ENCODE results near the gene PTPRM.

PTPRM gene

DNA sequence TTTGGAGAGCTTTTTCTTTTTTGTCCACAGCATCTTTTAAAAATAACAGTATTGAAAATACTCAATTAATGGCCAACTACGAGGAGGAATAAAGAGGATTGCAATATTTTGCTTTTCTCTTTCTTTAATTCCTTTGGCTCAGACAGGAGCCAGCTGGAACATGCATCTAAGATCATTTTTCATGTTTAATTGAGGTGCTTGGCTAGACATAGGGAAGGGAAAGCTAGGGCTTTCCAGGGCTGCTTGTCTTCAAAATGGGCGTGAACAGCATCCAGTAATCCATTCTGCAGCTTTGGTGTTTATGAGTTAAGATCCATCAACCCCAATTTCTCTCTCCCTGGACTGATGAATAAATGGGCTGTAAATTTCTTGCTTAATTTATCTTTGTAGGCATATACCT, 323.0 kb downstream of the PTPRM start:
- Histone ChIP-seq H3K9ac (ENCODE audit: low read depth, low read length) (no peak overlapping the region), H4K20me1 (ENCODE audit: insufficient read depth, low read length) (no peaks in the 10 kb centered on the region), H3K4me2 (ENCODE audit: insufficient read depth, low read length) (no peak overlapping the region), H3K79me2 (ENCODE audit: insufficient read depth, low read length) (no peaks in the 10 kb centered on the region), H3K36me3 (ENCODE audit: insufficient read depth, low read length) (no peaks in the 10 kb centered on the region), H3K4me1 (ENCODE audit: insufficient read depth, low read length) (no peaks in the 10 kb centered on the region), H3K9me3 (ENCODE audit: insufficient read depth, low read length, severe bottlenecking) (no peaks in the 10 kb centered on the region), H3K4me3 (ENCODE audit: low read depth in 1 of 2, low read length in 2 of 2) (no peak overlapping the region), H3K27me3 (ENCODE audit: insufficient read depth, low read length, poor library complexity) (no peaks in the 10 kb centered on the region), H2AFZ (ENCODE audit: low read depth, low read length) (no peak overlapping the region), H3K27ac (ENCODE audit: low read length) (no peak overlapping the region)
- no peak for DNase-seq
- no peak for ATAC-seq (ENCODE audit: insufficient read depth, low read depth)
- no peak for TF ChIP-seq EZH2 (IDR thresholded peaks at IDR 0.05; ENCODE audit: borderline replicate concordance, low read depth, low read length, severe bottlenecking)
- TF ChIP-seq, protein P1, sequence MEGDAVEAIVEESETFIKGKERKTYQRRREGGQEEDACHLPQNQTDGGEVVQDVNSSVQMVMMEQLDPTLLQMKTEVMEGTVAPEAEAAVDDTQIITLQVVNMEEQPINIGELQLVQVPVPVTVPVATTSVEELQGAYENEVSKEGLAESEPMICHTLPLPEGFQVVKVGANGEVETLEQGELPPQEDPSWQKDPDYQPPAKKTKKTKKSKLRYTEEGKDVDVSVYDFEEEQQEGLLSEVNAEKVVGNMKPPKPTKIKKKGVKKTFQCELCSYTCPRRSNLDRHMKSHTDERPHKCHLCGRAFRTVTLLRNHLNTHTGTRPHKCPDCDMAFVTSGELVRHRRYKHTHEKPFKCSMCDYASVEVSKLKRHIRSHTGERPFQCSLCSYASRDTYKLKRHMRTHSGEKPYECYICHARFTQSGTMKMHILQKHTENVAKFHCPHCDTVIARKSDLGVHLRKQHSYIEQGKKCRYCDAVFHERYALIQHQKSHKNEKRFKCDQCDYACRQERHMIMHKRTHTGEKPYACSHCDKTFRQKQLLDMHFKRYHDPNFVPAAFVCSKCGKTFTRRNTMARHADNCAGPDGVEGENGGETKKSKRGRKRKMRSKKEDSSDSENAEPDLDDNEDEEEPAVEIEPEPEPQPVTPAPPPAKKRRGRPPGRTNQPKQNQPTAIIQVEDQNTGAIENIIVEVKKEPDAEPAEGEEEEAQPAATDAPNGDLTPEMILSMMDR (IDR thresholded peaks at IDR 0.05; ENCODE audit: borderline replicate concordance, extremely low read depth, low read length, poor library complexity, severe bottlenecking): no peak

DNA sequence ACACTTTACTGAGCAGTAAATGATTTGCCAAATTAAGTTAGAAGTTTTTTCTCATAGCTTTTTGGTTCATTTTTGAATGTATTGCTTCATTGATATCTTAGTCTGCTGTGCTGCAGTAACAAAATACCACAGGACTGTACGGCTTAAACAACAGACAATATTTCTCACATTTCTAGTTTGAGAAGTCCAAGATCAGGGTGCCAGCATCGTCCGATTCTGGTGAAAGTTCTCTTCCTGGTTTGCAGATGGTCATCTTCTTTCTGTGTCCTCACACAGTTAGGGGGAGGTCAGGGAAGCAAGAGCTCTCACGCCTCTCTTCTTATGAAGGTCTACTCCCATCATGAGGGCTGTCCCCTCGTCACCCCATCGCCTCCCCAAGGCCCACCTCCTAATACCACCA, 325.4 kb downstream of the PTPRM start:
- Histone ChIP-seq H3K36me3 (ENCODE audit: insufficient read depth, low read length) (no peaks in the 10 kb centered on the region), H3K4me1 (ENCODE audit: insufficient read depth, low read length) (no peaks in the 10 kb centered on the region), H3K79me2 (ENCODE audit: insufficient read depth, low read length) (no peaks in the 10 kb centered on the region)

DNA sequence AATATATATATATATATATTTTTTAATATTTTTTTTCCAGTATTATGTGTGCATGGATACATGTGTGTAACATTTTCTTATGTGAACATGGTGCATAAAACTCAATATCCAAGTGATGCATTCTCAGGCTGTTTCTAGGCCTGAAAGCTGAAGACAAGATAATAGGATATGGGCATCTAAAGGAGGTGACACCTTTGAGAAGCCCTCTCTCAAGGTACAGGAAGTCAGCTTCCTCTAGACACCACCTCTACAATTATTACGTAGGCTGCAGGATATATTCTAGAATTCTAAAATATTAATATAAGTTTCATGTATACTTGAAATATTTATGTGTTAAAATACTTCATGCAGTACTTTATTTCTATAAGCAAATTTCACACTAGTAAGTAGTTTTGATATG, 327.5 kb downstream of the PTPRM start:
- H3K27ac ChIP-seq (ENCODE audit: low read length): no peak overlapping the region
- no peaks in the 10 kb centered on the region for H3K27me3 ChIP-seq (ENCODE audit: insufficient read depth, low read length, poor library complexity)
- H3K4me1 ChIP-seq (ENCODE audit: insufficient read depth, low read length): no peaks in the 10 kb centered on the region
- no peak for ATAC-seq (ENCODE audit: insufficient read depth, low read depth)
- no peak overlapping the region for H3K9ac ChIP-seq (ENCODE audit: low read depth, low read length)
- no peak overlapping the region for H3K4me2 ChIP-seq (ENCODE audit: insufficient read depth, low read length)
- H2AFZ ChIP-seq (ENCODE audit: low read depth, low read length): no peak overlapping the region
- H3K4me3 ChIP-seq (ENCODE audit: low read depth in 1 of 2, low read length in 2 of 2): no peak overlapping the region
- no peaks in the 10 kb centered on the region for H4K20me1 ChIP-seq (ENCODE audit: insufficient read depth, low read length)
- TF ChIP-seq, protein P1 (IDR thresholded peaks at IDR 0.05; ENCODE audit: borderline replicate concordance, extremely low read depth, low read length, poor library complexity, severe bottlenecking): no peak
- no peak for TF ChIP-seq EZH2 (IDR thresholded peaks at IDR 0.05; ENCODE audit: borderline replicate concordance, low read depth, low read length, severe bottlenecking)
- H3K36me3 ChIP-seq (ENCODE audit: insufficient read depth, low read length): no peaks in the 10 kb centered on the region
- no peaks in the 10 kb centered on the region for H3K9me3 ChIP-seq (ENCODE audit: insufficient read depth, low read length, severe bottlenecking)
- no peaks in the 10 kb centered on the region for H3K79me2 ChIP-seq (ENCODE audit: insufficient read depth, low read length)
- no peak for DNase-seq

More for the DNA sequence above, 325.4 kb downstream of the PTPRM start:
- no peak overlapping the region for H3K4me3 ChIP-seq (ENCODE audit: low read depth in 1 of 2, low read length in 2 of 2)
- H3K4me2 ChIP-seq (ENCODE audit: insufficient read depth, low read length): no peak overlapping the region
- no peaks in the 10 kb centered on the region for H3K27me3 ChIP-seq (ENCODE audit: insufficient read depth, low read length, poor library complexity)
- no peak for TF ChIP-seq EZH2 (IDR thresholded peaks at IDR 0.05; ENCODE audit: borderline replicate concordance, low read depth, low read length, severe bottlenecking)
- TF ChIP-seq, protein P1 (IDR thresholded peaks at IDR 0.05; ENCODE audit: borderline replicate concordance, extremely low read depth, low read length, poor library complexity, severe bottlenecking): no peak
- no peaks in the 10 kb centered on the region for H3K9me3 ChIP-seq (ENCODE audit: insufficient read depth, low read length, severe bottlenecking)
- ATAC-seq (ENCODE audit: insufficient read depth, low read depth) (no peak), DNase-seq (no peak)
- no peak overlapping the region for H3K27ac ChIP-seq (ENCODE audit: low read length)
- H4K20me1 ChIP-seq (ENCODE audit: insufficient read depth, low read length): no peaks in the 10 kb centered on the region
- H2AFZ ChIP-seq (ENCODE audit: low read depth, low read length): no peak overlapping the region
- no peak overlapping the region for H3K9ac ChIP-seq (ENCODE audit: low read depth, low read length)

DNA sequence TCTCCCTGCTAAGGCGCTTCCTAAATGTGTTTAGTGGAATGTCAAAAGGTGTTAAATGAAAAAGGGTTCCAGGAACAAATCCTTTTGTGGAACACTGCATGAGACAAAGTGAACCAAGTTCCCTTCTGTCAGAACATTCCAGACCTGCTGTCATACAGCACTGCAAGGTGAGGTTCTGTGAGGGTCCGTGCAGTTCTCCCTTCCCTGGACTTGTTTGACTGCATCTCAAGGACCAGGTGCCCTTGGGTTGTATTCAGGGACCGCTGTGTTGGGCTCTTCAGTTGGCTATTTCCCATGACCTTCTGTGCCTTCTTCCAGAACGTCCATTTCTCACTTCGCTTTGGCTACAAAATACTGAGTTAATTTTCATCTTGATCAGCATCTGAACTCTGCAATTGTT, 328.2 kb downstream of the PTPRM start:
- Histone ChIP-seq H3K9me3 (ENCODE audit: insufficient read depth, low read length, severe bottlenecking) (no peaks in the 10 kb centered on the region), H3K4me1 (ENCODE audit: insufficient read depth, low read length) (no peaks in the 10 kb centered on the region), H3K79me2 (ENCODE audit: insufficient read depth, low read length) (no peaks in the 10 kb centered on the region), H3K36me3 (ENCODE audit: insufficient read depth, low read length) (no peaks in the 10 kb centered on the region), H3K27ac (ENCODE audit: low read length) (no peak overlapping the region), H3K9ac (ENCODE audit: low read depth, low read length) (no peak overlapping the region), H3K4me2 (ENCODE audit: insufficient read depth, low read length) (no peak overlapping the region), H4K20me1 (ENCODE audit: insufficient read depth, low read length) (no peaks in the 10 kb centered on the region), H3K27me3 (ENCODE audit: insufficient read depth, low read length, poor library complexity) (no peaks in the 10 kb centered on the region), H3K4me3 (ENCODE audit: low read depth in 1 of 2, low read length in 2 of 2) (no peak overlapping the region), H2AFZ (ENCODE audit: low read depth, low read length) (no peak overlapping the region)
- TF ChIP-seq EZH2 (IDR thresholded peaks at IDR 0.05; ENCODE audit: borderline replicate concordance, low read depth, low read length, severe bottlenecking): no peak
- TF ChIP-seq, protein P1 (IDR thresholded peaks at IDR 0.05; ENCODE audit: borderline replicate concordance, extremely low read depth, low read length, poor library complexity, severe bottlenecking): no peak
- ATAC-seq (ENCODE audit: insufficient read depth, low read depth): no peak
- no peak for DNase-seq

All from DND-41 (cell line).